Ramos (cell line): ENCODE results near the gene ANAPC5.
"Not testable (repeated sequence)": the region's sequence is repeated elsewhere in the genome, so short reads cannot be mapped to it uniquely, and the experiment has no call there.

Experiments used
- in situ Hi-C: fragments of 300-500 bp; cut with MboI; formaldehyde crosslinking; loops from one replicate; pipeline ENCODE4 v1.14.3; 2022; ENCODE audit warnings: low sequenced_read_pairs; ENCODE audit not compliant: unreplicated experiment

Gene ANAPC5

GRCh38 chr12:121351820-121352681 is at the start of gene ANAPC5:
TSS of gene ANAPC5 (minus strand) at chr12:121352411. CDS start at chr12:121352340, 71 bp downstream.
- in situ Hi-C loops, result no loop called here

GRCh38 chr12:121400332-121401139 is 48.3 kb upstream of the ANAPC5 start:
- in situ Hi-C loops, result no loop called here

GRCh38 chr12:121399391-121400331 is 47.5 kb upstream of the ANAPC5 start, which contains the start of gene RNF34:
TSS of gene RNF34 (plus strand) at chr12:121400118. CDS start at chr12:121400213, 95 bp downstream.
- in situ Hi-C loops, result no loop called here

GRCh38 chr12:121398355-121398754 is 46.1 kb upstream of the ANAPC5 start:
- in situ Hi-C loops, result no loop called here

GRCh38 chr12:121397521-121397920 is 45.3 kb upstream of the ANAPC5 start:
- in situ Hi-C loops, result no loop called here

- in situ Hi-C loops, result no loop called here
Observed at GRCh38 chr12:121392325-121392716, 40.1 kb upstream of the ANAPC5 start.

- in situ Hi-C loops, result no loop called here
Observed at GRCh38 chr12:121391619-121392324, 39.6 kb upstream of the ANAPC5 start.

- in situ Hi-C loops, result no loop called here
Observed at GRCh38 chr12:121390856-121391255, 38.6 kb upstream of the ANAPC5 start.

- in situ Hi-C loops, result no loop called here
Observed at GRCh38 chr12:121388421-121388981, 36.3 kb upstream of the ANAPC5 start.

- in situ Hi-C loops, result not testable (repeated sequence)
Observed at GRCh38 chr12:121384891-121385290, 32.7 kb upstream of the ANAPC5 start.

- in situ Hi-C loops, result no loop called here
Observed at GRCh38 chr12:121383601-121384021, 31.4 kb upstream of the ANAPC5 start.

GRCh38 chr12:121379945-121380344 is 27.7 kb upstream of the ANAPC5 start:
- in situ Hi-C loops, result no loop called here

- in situ Hi-C loops, result no loop called here
Observed at GRCh38 chr12:121378736-121379135, 26.5 kb upstream of the ANAPC5 start.

GRCh38 chr12:121376754-121377697 is 24.8 kb upstream of the ANAPC5 start:
- in situ Hi-C loops, result no loop called here

GRCh38 chr12:121374945-121375584 is 22.9 kb upstream of the ANAPC5 start:
- in situ Hi-C loops, result not testable (repeated sequence)

GRCh38 chr12:121374336-121374735 is 22.1 kb upstream of the ANAPC5 start:
- in situ Hi-C loops, result not testable (repeated sequence)

GRCh38 chr12:121373755-121374154 is 21.5 kb upstream of the ANAPC5 start:
- in situ Hi-C loops, result no loop called here

GRCh38 chr12:121371404-121371803 is 19.2 kb upstream of the ANAPC5 start:
- in situ Hi-C loops, result no loop called here
